A673 (cell line): ENCODE data around the gene CHD1L. TPM values are rescaled to one million over a fixed set of nuclear protein-coding genes. Genes with fewer than 3 reads are reported as not detected.
"Not testable (repeated sequence)": the region's sequence is repeated elsewhere in the genome, so short reads cannot be mapped to it uniquely, and the experiment has no call there.

Experiments
- Bru-seq: library from RNA; stranded (reverse); fragments of 400-500 nt; gene quantifications from one replicate; lab custom pipeline; 2021; lab: Mats Ljungman, UMichigan
- BruChase-seq, 2 experiments: library from RNA; stranded (reverse); fragments of 400-500 nt; gene quantifications; one replicate each; lab custom pipeline; 2021; lab: Mats Ljungman, UMichigan
- BruUV-seq: library from RNA; stranded (reverse); fragments of 400-500 nt; replicated peaks from 2 replicates; lab custom pipeline; 2021; lab: Mats Ljungman, UMichigan
- CTCF ChIA-PET: fragments of 300-600 bp; sonication (Branson Sonifier 250); formaldehyde crosslinking; loops from one replicate; lab custom pipeline; 2022; ENCODE audit warnings: antibody characterized with exemption; lab: Charles Lee
- POLR2A ChIA-PET: fragments of 300-600 bp; sonication (Branson Sonifier 250); formaldehyde crosslinking; loops from one replicate; lab custom pipeline; 2022; ENCODE audit warnings: antibody characterized with exemption; ENCODE audit not compliant: low non-redundant PET; lab: Charles Lee
- DNase-seq: peaks from one replicate; pipeline ENCODE4 v3.0.0-alpha.2; 2015; ENCODE audit warnings: low spot score
- H3K27ac ChIP-seq: fragments of 200-600 bp; sonication (generic); 2 replicates; pipeline ENCODE4 v1.5.1; 2016; ENCODE audit warnings: mixed run types, low read depth, mild to moderate bottlenecking, mixed read lengths, antibody characterized with exemption, low read length; ENCODE audit not compliant: poor library complexity, severe bottlenecking
- H3K27me3 ChIP-seq: fragments of 200-600 bp; sonication (generic); replicated peaks from 2 replicates; pipeline ENCODE4 v1.6.1; 2017; ENCODE audit warnings: mixed run types, low read depth, mild to moderate bottlenecking, mixed read lengths, antibody characterized with exemption, low read length; ENCODE audit not compliant: insufficient read depth, poor library complexity
- H3K36me3 ChIP-seq: fragments of 200-600 bp; sonication (generic); 2 replicates; pipeline ENCODE4 v1.6.1; 2016; ENCODE audit warnings: mixed run types, mild to moderate bottlenecking, mixed read lengths, antibody characterized with exemption, low read length; ENCODE audit not compliant: insufficient read depth, poor library complexity, severe bottlenecking
- H3K4me1 ChIP-seq: fragments of 200-600 bp; sonication (generic); 2 replicates; pipeline ENCODE4 v1.6.1; 2017; ENCODE audit warnings: mixed run types, mild to moderate bottlenecking, mixed read lengths, antibody characterized with exemption, low read length; ENCODE audit not compliant: insufficient read depth, poor library complexity, severe bottlenecking
- H3K4me3 ChIP-seq: fragments of 200-600 bp; sonication (generic); 2 replicates; pipeline ENCODE4 v1.5.1; 2016; ENCODE audit warnings: low read depth, mixed run types, mild to moderate bottlenecking, mixed read lengths, low read length; ENCODE audit not compliant: poor library complexity, severe bottlenecking
- H3K9me3 ChIP-seq: fragments of 200-600 bp; sonication (generic); 2 replicates; pipeline ENCODE4 v1.6.1; 2016; ENCODE audit warnings: mixed run types, low read depth, mild to moderate bottlenecking, mixed read lengths, antibody characterized with exemption, low read length; ENCODE audit not compliant: poor library complexity, severe bottlenecking
- EZH2 ChIP-seq: fragments of 200-600 bp; sonication (generic); IDR thresholded peaks from 2 replicates; pipeline ENCODE4 v1.6.1; 2017; ENCODE audit warnings: borderline replicate concordance, low read depth, mild to moderate bottlenecking, mixed read lengths, antibody characterized with exemption, low read length; ENCODE audit not compliant: poor library complexity, severe bottlenecking
- intact Hi-C: fragments of 100-400 bp; cut with micrococcal nuclease; formaldehyde crosslinking; loops from one replicate; pipeline ENCODE4 v1.10.0; 2022; ENCODE audit not compliant: unreplicated experiment
- long read RNA-seq: library from polyadenylated mRNA; stranded (forward); transcript quantifications from one replicate; pipeline ENCODE4 v2.0.0, GENCODE V29; 2022
- total RNA-seq: library from RNA; stranded (reverse); gene quantifications from 2 replicates; pipeline ENCODE4 v1.2.3, GENCODE V29; 2021
- TF ChIP-seq, protein P1 (sequence below): fragments of 300-800, 200-600 bp; sonication (generic); conservative IDR thresholded peaks from 2 replicates; pipeline ENCODE4 v1.5.1; 2017; ENCODE audit warnings: low read depth, mild to moderate bottlenecking, antibody characterized with exemption, low read length, moderate library complexity, mixed read lengths

CHD1L gene
- total RNA-seq (62.1 and 64.5 TPM in 2 replicates), Bru-seq, nascent RNA (percentile 92 among the genes with signal in this experiment), BruChase-seq, experiment 1, labeled RNA remaining after a 2-hour chase (percentile 94 among the genes with signal in this experiment), BruChase-seq, experiment 2, labeled RNA remaining after a 6-hour chase (percentile 81 among the genes with signal in this experiment)
- long read RNA-seq, transcript CHD1L-202 (23 exons, 2,967 nt): major isoform, 117 of 186 reads
- long read RNA-seq, transcript CHD1L-203 (17 exons, 2,358 nt): minor isoform, 12 of 186 reads
- long read RNA-seq, partial matches to known transcripts: 6 of 186 reads
- long read RNA-seq, other reads (novel, unspliced or antisense): 50 of 186 reads

DNA sequence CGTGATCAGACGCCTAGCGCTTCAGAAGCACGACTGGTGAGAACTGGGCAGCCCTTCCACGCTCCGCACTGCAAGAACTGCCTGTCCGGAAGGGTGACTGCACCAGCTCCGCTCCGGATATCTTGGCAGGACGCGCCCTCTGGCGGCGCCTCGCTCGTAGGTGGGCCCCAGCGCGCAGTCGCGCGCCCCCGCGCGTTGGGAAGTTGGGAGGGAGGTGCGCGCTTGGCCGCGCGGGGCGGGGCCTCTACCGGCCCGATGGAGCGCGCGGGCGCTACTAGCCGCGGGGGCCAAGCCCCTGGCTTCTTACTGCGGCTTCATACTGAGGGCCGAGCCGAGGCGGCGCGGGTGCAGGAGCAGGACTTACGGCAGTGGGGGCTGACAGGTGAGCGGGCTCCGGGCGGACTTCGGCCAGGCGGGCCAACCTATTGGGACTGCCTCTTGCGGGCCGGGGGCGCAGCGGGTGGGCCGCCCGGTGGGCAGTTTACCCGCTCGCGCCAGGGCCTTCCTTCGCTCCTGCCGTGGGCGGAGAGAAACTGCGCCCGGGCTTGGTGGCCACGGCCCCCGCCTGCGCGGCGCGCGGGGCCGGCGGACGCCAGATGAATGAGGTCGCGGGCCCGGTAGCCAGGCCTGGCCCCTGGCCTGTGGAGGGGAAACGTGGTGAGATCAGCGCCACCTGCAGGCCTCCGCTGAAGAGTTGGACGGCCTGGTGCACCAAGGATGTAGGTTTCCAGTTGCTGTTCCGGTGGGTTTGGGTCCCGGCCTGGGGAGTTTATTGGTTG lies at the start of gene CHD1L:
CHD1L (plus strand) TSS at position 236 of the 779 bp plus-strand sequence; CDS start at position 256, 20 bp downstream.
- intact Hi-C loops: loop anchor here (1.0 kb wide), 1 partner anchor 70 kb away; the partner anchor contains the start of gene PRKAB2
- peak; percentile 96 for DNase-seq
- ChIA-PET POLR2A (interaction anchor here (0.6 kb wide), 1 partner anchor 115 kb away, joined by 4 read pairs; no protein-coding TSS in a partner anchor), CTCF (interaction anchor here (0.5 to 1.1 kb wide), 6 partner anchors 69 to 650 kb away, joined by 3 to 5 read pairs (median 3); no protein-coding TSS in a partner anchor)
- Histone ChIP-seq H3K9me3 (no peaks in the 10 kb centered on the region), H3K36me3 (no peaks in the 10 kb centered on the region), H3K4me3 (peak within 1 kb of the TSS; percentile 91), H3K4me1 (peaks cover 13% of the 10 kb centered on the region), H3K27ac (peak within 1 kb of the TSS; percentile 90), H3K27me3 (no peaks in the 10 kb centered on the region)
- no peak for TF ChIP-seq EZH2
- TF ChIP-seq, protein P1, sequence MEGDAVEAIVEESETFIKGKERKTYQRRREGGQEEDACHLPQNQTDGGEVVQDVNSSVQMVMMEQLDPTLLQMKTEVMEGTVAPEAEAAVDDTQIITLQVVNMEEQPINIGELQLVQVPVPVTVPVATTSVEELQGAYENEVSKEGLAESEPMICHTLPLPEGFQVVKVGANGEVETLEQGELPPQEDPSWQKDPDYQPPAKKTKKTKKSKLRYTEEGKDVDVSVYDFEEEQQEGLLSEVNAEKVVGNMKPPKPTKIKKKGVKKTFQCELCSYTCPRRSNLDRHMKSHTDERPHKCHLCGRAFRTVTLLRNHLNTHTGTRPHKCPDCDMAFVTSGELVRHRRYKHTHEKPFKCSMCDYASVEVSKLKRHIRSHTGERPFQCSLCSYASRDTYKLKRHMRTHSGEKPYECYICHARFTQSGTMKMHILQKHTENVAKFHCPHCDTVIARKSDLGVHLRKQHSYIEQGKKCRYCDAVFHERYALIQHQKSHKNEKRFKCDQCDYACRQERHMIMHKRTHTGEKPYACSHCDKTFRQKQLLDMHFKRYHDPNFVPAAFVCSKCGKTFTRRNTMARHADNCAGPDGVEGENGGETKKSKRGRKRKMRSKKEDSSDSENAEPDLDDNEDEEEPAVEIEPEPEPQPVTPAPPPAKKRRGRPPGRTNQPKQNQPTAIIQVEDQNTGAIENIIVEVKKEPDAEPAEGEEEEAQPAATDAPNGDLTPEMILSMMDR: peak; percentile 86
- BruUV-seq: no TSS peak

DNA sequence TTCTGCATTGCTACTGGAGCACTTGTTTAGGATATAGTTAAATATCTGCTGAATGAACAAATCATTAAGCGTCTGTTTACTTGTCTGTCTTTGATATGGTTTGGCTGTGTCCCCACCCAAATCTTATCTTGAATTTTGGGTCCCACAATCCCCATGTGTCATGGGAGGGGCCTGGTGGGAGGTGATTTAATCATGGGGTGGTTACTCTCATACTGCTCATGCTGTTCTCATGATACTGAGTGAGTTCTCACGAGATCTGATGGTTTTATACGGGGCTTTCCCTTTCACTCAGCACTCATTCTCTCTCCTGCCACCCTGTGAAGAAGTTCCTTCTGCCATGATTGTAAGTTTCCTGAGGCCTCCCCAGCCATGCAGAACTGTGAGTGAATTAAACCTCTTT lies 45.2 kb upstream of the CHD1L start:
- H3K4me1 ChIP-seq, intact Hi-C loops, H3K27me3 ChIP-seq, H3K36me3 ChIP-seq, H3K4me3 ChIP-seq, CTCF ChIA-PET, POLR2A ChIA-PET, H3K9me3 ChIP-seq, BruUV-seq, H3K27ac ChIP-seq, DNase-seq: not testable (repeated sequence)

DNA sequence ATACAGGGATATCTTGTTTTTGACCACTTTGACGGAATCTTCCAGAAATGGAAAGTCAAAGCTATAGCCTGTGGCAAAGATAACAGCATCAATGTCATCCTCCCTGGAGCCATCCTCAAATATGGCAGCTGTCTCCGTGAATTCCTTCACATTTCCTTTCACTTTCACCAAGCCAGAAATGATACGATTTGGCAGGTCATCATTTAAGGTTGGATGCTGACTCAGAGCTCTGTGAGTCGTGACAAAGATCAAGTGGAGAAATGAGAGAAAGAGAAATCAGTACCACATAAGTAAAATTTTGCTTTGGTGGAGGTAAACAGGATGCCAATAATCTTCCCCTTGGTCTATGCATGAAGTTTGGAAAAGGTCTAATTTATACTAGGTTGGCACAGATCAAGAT lies 41.2 kb upstream of the CHD1L start:
- no TSS peak for BruUV-seq
- Histone ChIP-seq H3K36me3 (no peaks in the 10 kb centered on the region), H3K27me3 (no peaks in the 10 kb centered on the region), H3K4me3 (no peak overlapping the region), H3K4me1 (no peaks in the 10 kb centered on the region), H3K27ac (no peak overlapping the region), H3K9me3 (no peaks in the 10 kb centered on the region)
- intact Hi-C loops: no loop called here
- TF ChIP-seq EZH2: no peak
- TF ChIP-seq, protein P1: no peak
- DNase-seq: no peak
- ChIA-PET POLR2A (no interaction called here), CTCF (no interaction called here)
